Stimulated activated CD4-positive, alpha-beta T cell treated with anti-CD3 and anti-CD28 coated beads, TNF-alpha, amount 100 ng/mL, for 48 hours (primary cell): ENCODE data around the gene DYNC2LI1.
A peak's percentile ranks its signal among the peaks of the same experiment; 100 is the strongest.
"Not testable (repeated sequence)": the region's sequence is repeated elsewhere in the genome, so short reads cannot be mapped to it uniquely, and the experiment has no call there.

ENCODE experiments used
- DNase-seq, 3 donors: peaks; one replicate each; pipeline ENCODE4 v3.0.0-alpha.2; 2020; ENCODE audit warnings: low read depth in 3 of 3

DYNC2LI1 gene

DNA sequence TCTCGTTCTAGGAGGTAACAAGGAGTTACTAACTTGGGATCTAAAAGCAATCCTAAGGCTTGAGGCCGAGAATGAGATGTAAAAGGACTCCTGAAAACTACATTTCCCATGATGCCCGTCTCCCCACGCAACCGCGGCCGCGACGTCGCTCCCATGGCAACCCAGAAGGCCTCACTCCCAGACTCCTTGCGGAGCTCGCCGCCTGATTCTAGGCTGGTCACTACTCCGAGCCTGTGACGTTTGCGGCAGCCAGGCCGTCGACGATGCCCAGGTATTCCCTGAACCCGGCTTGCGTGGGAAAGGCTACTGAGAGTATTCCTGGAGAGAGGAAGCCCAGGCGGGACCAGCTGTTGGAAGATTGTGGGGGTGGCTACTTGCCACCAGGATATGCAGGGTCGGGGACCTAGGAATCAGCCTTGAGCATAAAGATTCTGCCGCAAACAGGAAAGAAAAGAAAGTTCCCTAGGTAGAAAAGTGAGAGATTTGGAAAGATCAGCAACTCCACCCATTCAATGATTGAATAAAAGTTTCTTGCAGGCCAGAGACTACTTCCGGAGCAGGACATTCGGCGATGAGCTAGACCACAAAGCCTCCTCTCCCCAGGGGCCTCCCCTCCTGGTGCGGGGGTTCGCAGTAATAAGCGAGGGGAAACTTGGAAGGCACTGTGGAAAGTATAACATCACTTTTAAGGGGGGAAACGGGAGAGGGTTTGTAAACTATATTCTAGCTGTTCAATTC lies at the start of gene DYNC2LI1:
TSS of gene DYNC2LI1 (plus strand) at position 164 of the 738 bp plus-strand sequence. CDS start at position 264, 100 bp downstream.
- peak; percentile 72 to 83 (median 78) for DNase-seq

- DNase-seq = no peak
These were observed 48.9 kb upstream of the DYNC2LI1 start for GRCh38 chr2:43724728-43725526.

DNA sequence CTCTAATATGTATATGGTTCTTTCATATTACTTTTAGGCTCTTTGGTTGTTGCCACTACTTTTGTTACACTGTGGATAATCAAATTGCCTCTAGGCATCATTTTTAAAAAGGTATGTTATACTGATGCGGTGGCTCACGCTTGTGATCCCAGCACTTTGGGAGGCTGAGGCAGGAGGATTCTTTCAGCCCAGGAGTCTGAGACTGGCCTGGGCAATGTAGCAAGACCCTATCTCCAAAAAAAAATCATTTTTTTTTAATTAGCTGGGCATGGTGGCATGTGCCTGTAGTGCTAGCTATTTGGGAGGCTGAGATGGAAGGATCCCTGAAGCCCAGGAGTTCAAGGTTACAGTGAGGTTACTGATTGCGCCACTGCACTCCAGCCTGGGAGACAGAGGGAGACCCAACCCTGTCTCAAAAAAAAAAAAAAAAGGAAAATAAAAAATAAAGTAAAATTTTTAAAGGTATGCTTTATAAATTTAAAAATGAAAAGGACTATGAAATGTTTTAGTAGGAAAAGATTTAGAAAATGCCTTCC lies 48.1 kb upstream of the DYNC2LI1 start:
- no peak for DNase-seq

- DNase-seq = not testable (repeated sequence)
These were observed 46.7 kb upstream of the DYNC2LI1 start for GRCh38 chr2:43726961-43727633.

- DNase-seq = no peak
These were observed 46.2 kb upstream of the DYNC2LI1 start for GRCh38 chr2:43727634-43728014.

GRCh38 chr2:43729491-43730174 lies 44.2 kb upstream of the DYNC2LI1 start:
- no peak for DNase-seq

DNA sequence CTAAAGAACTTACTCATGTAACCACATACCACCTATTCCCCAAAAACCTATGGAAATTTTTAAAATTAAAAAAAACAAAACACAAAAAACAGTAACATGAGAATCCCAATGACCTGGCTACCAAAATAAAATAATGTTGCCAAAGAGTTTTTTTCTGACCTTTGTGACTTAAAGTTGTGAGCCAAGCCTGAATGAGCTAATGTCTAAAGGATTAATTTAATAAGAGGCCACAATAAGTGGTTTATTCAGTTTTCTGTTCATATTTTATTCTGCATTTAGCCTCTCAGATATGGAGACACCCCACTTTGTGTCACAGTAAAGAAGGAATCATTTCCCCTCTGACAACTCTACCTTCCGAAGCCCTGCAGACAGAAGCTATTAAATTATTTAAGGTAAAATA lies 42.6 kb upstream of the DYNC2LI1 start:
- no peak for DNase-seq

GRCh38 chr2:43736637-43737036 lies 37.2 kb upstream of the DYNC2LI1 start:
- no peak for DNase-seq

GRCh38 chr2:43737097-43737854 lies 36.6 kb upstream of the DYNC2LI1 start:
- no peak for DNase-seq

- DNase-seq = no peak
These were observed 36.0 kb upstream of the DYNC2LI1 start for GRCh38 chr2:43737855-43738254.

- no peak for DNase-seq
These were observed 35.6 kb upstream of the DYNC2LI1 start for GRCh38 chr2:43738257-43738656.

- DNase-seq = no peak
These were observed 30.1 kb upstream of the DYNC2LI1 start for GRCh38 chr2:43743706-43744105.

GRCh38 chr2:43745457-43745856 lies 28.4 kb upstream of the DYNC2LI1 start:
- no peak for DNase-seq

- DNase-seq = peak in 2 of 3 donors; percentile 7 to 19
These were observed 25.5 kb upstream of the DYNC2LI1 start for GRCh38 chr2:43748333-43748732.

DNA sequence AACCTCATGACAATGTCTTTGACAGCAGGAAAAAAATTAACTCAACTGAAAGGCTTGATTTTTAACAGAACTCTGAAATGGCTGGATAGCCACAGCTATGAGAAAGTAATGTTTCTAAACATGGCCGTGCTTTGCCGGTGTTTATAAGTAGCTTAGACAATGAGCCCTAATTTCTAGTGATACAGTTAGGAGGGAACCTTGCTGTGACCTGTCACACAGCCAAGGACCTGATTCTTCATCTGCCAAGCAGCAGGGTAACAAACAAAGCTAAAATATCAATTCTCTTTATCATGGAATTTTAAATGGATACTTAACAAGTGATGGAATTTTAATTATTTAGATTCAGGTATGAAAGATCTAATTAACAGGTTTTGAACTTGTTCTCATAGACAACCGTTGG lies 24.3 kb upstream of the DYNC2LI1 start:
- no peak for DNase-seq

GRCh38 chr2:43751476-43751990 lies 22.3 kb upstream of the DYNC2LI1 start:
- no peak for DNase-seq

DNA sequence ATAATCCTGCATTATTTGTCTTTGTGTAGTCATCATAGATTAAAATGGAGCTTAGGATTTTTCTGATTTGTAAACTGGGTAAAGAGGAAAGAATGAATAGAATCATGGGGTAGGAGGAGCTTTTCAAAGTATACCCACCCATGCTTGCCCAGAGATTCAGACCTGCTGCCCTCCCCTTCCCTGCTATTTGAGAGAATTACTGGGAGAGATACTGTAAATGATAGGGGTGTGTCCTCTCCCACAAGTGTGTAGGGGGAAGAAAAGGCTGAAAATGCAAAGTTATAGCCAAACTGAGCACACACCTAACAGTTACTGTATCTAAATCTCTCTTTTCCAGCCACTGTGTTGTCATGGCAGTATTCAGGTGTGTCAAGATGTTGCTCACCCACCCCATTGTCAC lies 21.5 kb upstream of the DYNC2LI1 start:
- DNase-seq = no peak

- no peak for DNase-seq
These were observed 19.7 kb upstream of the DYNC2LI1 start for GRCh38 chr2:43754180-43754579.

DNA sequence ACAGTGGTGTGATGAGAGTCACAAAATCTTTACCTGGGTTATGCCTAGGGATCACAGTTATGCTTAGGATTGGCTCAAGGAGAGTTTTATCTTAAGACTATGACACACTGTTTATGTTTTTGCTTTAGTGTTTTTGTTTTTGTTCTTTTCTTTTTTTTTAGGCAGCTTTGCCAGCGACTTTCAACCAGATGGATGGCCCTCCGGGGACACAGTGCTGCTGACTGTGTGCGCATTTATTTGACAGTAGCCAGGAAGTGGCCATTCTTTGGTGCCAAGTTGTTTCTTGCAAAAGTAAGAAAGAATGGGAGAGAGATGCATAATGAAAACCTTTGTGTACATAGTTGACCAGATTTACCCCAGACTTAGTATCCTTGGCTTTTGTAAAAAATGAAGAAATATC lies 15.1 kb upstream of the DYNC2LI1 start:
- DNase-seq = no peak

DNA sequence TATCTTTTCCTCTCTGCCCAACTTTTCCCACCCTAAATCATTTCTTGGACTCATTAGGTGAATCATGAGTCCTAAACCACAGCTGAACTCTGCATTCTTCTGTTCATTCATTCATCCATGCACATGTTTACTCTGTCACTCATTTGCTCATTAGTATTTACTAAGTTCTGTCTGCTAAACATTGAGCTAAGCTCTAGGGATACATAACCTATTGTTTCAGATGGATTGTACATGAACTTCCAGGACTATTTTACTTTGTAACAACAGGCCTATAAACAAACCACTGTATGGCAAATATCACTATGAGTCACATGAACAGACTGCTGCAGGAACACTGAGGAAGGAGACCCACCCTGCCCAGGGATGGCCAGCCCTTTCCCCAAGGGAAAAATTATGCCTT lies 14.6 kb upstream of the DYNC2LI1 start:
- DNase-seq = no peak

DNA sequence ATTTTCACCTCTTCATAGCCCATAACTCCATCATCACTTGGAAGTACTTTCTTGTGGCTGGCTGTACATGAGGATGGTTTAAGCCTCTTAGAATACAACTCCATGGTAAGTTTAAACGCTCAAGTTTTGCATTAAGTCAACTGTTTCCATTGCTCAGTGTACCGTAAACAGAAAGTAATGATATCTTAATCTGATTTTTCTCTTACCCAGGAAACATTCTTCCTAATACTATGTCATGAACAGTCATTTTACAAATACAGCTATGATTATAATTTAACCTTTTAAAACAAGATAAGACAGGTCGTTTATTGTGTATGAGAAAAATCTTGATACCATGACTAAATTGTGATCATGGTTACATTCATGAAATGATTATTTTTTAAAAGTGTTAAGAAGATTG lies 11.6 kb upstream of the DYNC2LI1 start:
- DNase-seq = no peak
